Activated effector memory CD4-positive, alpha-beta T cell treated with anti-CD3 and anti-CD28 coated beads, Interleukin-2, amount 50 U/mL, for 16 hours (primary cell): ENCODE results near the gene HOXC10.

Experiments
- DNase-seq: peaks from one replicate; pipeline ENCODE4 v3.0.0-alpha.2; 2020

HOXC10 gene

DNA sequence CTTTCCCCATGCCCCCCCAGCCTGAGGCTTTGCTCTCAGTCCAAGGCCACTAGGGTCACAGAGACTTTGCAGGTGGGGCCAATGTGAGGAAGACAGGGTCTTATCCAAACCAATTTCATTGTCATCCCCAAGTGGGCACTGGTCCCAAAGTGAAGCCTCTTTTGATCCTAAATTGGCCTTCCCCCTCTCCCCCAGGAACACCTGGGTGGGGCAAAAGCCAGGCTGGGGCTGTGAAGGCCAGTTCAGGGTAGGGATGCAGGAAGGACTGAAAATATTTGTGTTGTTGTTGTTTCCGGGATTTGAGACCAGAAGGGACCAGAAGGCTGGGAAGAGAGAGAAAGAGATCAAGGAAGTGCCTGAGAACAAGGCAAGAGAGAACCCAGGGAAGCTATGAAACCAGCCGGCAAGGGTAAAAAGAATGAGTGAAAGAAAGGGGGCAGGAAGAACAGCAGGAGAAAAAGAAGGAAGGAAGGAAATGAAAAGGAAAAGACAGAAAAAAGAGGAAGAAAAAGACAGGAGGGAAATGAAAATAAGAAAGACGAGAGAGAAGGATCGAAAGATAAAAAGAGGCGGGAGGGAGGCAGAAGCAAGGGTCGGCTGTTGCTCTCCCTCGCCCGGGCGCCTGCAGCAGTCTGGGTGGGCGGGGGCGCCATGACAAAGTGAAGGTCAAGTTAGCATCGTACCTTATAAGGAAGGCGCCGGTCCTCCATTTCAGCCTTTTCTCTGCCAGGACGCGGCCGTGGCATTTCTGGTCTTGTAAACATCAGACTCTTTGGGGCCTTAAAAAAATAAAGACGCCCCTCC is 19.5 kb upstream of the HOXC10 start:
- no peak for DNase-seq

DNA sequence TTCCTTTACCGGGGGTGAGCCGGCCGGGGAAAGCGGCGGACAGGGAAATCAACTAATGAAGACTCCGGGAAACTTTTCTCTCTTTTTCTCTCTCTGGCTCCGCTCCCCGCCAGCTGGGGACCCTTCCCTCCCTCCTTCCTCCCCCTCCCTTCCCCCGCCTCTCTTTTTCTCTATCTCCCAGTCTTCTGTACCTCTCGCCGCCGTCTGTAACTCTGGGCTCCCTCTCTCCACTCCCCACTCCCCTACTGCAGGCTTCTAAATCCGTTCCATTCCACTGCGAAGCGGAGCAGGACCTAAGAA is 18.9 kb upstream of the HOXC10 start:
- no peak for DNase-seq

DNA sequence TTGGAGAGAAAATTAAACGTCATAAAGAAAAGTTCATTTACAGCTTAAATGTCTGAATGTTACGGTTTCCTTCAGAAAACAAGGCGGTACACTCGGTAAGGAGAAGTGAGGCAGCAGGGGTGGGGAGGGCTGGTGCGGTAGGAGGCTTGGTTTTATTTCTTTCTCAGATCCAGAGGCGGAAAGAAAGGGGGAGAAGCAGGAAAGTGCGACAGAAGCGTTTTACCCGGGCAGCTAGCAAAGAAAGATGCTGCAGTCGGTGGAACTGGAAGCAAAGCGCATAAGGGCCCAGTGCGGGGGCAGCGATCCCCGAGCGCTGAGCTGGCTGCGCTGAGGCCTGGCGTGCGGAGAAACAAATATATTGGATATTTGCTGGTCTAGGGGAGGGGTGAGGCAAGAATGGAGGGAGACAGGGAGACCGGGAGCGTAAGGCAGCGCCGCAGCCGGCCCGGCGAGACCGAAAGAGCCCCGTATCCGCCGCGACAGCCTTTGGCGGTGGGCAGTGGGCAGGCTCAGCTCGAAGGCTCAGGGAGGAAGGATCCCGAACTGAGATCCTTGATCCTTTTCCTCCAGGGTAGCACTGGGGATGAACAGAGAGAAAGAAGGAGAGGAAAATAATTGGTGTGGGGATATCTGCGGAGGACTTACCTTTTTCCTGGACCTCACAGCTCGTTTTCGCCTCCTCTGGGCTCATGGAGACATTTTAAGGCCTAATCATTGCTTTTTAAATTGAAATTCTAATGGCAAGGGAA is 18.4 kb upstream of the HOXC10 start:
- DNase-seq: no peak

DNA sequence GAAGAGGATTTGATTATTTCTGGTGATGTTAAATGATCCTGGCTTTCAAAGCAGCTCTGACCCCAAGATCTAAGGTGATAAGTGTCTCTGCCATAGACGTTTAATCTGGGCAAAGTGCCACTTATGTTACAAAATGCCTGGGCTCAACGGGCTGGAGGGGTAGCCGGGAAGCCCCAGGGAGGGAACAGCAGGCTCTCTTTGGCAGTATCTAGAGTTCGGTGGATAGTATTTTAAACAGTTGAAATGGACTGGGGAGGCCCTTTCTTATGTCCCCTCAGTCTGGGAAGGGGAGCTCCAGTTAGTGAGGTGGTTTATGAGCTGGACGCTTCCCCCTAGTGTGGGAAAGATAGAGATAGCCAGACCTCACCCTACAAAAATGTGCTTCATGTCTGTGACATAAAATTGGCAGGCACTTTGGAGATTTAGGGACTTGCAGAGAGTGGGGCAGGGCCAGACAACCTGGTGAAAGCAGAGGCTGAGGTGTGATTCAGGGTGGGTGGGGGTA is 17.5 kb upstream of the HOXC10 start:
- DNase-seq: no peak

DNA sequence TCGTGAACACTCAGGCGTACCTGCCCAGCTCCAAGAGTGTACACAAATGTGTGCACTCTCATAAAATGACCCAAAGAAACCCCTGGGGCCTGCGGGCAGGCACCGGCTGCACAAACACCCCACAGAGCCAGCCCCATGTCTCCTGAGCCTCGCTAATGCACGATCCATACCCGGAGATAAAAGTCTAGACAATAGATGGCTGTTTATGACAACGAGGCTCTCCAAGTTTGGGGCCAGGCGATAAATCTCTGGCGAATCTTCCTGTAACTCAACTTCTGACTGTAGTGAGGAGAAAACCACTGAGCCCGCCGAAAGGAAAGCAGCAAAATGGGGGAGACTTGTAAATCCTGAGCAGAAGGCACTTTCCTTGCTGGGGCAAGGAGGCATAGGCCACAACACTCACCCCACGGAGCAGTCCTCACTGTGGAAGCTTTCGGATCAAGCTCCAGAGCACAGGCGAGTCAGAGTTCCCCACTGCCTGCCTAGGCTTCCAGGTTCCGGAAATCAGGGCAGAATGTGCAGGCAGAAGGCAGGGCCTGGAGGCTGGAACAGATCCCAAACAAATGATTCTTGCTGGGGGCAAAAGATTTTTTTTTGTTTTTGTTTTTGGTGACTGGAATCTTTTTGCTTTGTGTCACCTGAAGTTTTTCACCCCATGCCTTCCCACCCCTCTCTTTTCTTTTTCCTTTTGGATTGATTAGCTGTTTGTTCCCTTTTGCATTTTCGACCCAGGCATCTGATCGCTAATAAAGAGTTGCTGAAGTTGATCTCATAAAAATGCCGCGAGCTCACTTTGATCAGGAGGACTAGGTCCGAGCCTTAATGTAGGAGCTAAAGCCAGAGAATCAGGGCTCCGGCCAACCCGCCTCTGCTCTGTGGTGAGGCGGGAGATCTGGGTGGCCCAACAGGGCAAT is 16.5 kb upstream of the HOXC10 start:
- DNase-seq: no peak

DNA sequence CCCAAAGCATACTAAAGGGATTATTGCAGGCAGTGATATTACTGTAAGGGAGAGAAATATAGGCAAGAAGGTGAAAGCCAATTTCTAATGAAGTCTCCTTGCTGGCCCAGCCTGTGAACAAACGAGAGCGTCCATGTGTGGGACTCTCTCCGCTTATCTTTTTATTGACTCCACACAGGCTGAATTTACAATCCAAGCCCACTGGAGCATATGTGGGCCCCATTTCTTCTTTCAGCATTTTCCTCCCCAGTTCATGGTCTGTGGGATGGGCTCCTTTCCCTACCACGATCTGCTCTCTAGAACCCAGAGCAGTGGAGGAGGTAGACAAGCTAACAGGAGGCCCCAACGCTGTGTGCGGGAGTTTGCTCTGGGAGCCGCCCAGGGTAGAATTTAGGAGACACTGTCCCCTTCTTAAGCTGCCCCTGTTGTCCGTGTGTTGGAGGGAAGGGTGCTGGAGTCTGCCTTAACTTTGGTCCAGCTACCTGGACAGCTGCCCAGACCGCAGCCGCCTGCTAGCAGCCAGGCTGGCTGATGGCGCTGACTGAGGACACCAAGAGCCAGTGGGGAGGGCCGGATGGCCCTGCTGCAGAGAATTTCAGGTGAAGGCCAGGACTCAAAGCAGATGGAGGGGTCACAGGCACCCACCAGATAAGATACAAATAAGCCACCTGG is 15.2 kb upstream of the HOXC10 start:
- no peak for DNase-seq

DNA sequence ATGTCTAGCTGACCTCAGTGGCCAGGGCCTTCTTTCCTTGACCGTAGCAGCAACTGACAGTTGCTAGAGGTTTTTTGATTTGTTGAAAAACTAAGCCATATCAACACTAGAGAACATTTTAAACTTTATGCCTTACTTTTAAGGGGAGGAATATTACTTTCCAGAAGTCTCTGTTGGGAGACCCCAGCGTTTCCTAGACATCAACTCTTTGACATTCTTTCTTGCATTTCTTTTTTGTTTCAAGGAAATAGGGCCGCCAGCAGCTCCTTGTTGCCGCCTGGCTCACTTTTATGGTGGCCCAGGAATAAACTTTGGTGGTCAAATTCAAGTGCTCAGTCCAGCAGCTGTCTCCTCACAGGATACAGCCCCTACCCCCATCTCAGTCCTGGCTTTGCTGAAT is 14.5 kb upstream of the HOXC10 start:
- no peak for DNase-seq

DNA sequence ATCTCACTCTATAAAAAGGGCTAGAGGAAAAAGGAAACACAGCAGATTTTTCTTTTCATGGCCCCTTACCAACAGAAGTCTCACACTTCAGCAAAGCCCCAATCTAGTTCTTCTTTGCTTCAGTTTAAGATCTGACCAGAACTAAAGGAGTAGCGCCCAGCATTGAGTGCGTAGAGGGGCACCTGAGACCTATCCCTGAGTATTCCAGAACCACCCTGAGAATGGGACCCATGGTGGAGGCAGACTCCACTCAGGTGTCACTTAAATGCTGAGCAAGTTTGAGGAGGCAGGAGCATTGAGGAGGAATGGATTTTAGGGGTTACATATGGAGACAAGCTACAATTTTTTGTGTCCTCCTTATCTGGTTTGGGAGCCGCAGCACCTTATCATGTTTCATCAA is 13.8 kb upstream of the HOXC10 start:
- no peak for DNase-seq

DNA sequence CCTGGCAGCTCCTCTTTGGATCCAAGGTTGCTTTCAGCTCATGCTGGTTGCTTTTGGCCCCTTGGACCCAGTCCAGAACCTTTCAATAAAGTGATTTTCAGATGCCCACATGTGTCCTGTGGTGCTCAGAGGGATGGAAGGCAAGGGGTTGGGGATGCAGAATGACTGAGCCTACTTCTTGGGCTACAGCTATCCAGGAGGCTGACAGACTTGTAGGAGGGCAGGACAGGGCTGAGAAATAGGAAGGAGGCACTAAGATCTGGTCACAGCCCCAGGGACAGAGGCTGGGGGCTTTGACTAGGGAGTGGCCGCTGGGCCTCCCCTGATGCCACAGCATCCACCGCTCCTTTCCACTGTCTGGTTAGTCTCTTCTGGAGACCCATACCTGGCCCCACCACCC is 13.3 kb upstream of the HOXC10 start:
- no peak for DNase-seq

DNA sequence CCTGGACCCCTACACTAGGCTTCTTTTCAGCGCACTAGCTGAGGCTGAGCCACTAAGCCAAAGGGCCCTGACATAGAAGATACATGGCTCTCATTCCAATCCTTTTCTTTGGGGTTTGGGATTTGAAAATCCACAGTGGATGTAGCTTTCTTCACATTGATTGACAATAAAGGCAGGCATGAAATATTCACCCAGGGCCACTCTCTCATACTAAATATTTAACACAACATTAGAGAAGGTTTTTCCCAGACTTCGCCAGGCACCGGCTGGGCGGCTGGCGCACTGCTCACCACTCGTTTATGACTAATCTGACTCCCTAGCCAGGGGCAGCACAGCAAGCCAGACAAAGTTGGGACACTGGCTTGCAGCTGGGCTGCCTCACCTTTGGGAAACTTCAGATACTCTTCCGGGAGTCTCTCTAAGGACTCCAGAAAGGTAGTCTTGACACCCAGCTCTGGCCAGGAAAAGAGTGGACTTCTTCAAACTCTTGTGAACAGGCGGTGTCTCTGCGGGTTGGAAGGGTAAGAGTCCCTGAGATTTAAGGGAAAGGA is 12.7 kb upstream of the HOXC10 start:
- no peak for DNase-seq

DNA sequence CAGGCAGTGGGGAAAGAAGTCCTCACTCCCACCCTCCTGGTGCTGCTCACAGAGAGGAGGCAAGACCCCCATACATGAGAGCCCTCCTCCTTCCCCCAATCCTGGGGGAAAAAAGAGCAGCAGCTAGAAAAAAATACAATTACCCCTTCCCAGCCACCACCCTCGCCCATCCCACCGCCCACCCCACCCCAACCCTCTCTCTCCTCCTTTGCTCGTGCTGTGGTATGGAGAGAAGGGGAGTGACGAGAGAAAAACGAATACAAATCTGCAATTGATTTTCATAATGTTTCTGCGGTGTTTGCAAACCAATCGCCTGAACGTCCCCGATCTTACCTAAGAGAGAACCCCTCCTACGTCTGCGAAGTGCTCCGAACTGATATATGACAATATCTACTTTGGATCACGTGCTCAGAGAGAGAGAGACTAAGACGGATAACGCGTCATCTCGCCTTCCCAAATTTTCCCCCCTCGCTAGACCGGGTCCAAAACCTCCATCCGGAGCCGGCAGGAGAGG is 12.2 kb upstream of the HOXC10 start, which contains the start of gene HOXC11:
Gene HOXC11 (plus strand): TSS at position 405 of the 514 bp plus-strand sequence. CDS start 116 bp downstream, outside the sequence.
- no peak for DNase-seq

DNA sequence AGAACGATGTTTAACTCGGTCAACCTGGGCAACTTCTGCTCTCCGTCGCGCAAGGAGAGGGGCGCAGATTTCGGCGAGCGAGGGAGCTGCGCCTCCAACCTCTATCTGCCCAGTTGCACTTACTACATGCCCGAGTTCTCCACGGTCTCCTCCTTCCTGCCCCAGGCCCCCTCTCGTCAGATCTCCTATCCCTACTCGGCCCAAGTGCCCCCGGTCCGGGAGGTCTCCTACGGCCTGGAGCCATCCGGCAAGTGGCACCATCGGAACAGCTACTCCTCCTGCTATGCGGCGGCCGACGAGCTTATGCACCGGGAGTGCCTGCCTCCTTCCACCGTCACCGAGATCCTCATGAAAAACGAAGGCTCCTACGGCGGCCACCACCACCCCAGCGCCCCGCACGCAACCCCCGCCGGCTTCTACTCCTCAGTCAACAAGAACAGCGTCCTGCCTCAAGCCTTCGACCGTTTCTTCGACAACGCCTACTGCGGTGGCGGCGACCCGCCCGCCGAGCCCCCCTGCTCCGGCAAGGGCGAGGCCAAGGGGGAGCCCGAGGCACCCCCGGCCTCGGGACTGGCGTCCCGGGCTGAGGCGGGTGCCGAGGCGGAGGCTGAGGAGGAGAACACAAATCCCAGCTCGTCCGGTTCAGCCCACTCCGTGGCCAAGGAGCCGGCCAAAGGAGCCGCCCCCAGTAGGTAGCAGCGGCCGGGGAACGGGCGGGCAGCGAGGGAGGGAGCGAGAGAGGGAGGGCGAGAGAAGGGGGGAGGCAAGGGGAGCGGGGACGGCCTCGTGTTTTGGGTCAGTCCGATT is 11.5 kb upstream of the HOXC10 start:
- DNase-seq: no peak

DNA sequence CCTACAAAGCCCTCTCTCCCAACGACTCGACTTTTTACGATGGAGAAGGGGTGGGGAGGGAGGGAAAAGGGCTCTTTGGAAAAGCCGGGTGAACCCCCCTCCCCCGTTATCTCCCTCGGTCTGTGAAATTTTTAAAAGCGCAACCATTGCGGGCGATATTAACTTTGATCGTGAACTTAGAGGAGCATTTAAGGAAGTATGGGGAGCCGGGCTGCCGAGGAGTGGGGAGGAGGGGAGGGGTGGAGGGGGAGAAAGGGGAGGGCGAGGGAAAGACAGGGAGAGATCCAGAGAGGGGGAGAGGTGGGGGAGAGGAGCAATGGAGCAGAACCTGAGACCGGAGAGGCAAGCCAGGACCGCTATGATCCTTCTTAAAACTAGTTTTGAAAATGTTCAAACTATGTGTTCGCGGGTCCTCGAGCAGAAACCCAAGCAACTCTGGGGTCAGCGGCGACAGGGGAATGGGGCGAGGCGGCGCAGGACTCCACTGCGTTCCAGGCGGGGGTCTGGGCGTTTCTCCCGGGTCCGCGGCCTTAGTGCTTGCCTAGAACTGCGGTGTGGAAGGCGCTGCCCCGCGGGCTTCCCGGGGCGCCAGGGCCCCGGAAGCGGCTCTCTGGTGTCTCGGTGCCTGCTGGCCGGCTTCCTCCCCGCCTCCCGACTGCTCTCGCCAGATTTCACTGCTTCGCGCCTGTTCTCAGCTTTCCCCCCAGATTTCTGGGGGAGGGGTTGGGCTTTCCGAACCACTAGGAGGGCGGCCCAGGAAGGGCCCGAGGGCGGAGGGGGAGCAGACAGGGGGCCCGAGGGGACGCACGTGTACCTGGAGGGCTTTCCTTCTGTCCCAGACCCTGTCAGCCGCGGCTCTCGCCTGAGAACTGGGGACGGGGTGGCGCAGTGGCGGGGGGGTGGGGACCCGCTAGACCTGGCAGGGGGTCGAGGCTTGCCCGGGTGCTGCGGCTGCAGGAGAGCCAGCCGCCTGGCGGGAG is 10.6 kb upstream of the HOXC10 start, which contains the start of gene HOTAIR:
Gene HOTAIR (minus strand): TSS at position 871 of the 980 bp plus-strand sequence.
- peak; percentile 73 for DNase-seq

DNA sequence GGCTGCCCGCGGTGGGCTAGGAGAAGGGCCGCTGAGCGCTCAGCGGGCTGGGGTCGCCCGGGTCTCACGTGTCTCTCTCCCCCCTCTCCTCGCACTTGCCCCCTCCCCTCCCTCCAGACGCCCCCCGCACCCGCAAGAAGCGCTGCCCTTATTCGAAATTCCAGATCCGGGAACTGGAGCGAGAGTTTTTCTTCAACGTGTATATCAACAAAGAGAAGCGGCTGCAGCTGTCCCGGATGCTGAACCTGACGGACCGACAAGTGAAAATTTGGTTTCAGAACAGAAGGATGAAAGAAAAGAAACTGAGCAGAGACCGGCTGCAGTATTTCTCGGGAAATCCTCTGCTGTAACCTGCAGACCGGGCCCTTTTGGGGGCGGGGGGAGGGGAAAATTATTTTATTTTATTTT is 9.9 kb upstream of the HOXC10 start:
- DNase-seq: no peak

DNA sequence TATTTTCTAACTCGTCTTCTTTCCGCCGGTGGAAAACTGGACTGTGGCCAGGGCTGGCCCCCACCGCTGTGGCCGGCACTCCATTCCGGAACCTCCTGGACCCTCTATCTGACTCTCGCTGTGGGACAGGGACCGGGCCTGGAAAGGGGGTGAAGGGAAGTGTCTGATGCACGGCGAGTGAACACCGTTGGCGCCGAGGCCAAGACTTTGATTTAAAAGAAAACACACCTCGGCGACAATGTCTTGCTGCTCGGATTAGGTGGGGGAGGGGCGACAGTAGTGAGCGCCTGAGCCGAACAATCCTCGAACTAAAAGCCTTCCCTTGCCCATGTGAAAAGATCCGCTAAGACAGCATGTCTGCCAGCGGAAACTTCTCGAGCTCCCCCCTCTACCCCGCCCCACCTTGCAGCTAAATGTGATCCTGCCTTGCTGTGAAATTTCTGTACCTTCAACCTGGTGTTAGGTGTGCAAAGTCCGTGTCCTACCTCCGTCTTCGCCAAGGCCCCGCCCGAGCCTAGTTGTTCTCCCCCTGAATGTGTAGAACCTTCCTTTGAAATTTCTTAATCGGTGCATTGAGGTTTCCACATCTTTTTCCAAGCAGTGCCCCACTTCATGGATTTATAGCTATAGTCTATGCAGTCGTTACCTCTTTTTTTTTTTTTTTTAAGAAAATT is 9.3 kb upstream of the HOXC10 start:
- no peak for DNase-seq

DNA sequence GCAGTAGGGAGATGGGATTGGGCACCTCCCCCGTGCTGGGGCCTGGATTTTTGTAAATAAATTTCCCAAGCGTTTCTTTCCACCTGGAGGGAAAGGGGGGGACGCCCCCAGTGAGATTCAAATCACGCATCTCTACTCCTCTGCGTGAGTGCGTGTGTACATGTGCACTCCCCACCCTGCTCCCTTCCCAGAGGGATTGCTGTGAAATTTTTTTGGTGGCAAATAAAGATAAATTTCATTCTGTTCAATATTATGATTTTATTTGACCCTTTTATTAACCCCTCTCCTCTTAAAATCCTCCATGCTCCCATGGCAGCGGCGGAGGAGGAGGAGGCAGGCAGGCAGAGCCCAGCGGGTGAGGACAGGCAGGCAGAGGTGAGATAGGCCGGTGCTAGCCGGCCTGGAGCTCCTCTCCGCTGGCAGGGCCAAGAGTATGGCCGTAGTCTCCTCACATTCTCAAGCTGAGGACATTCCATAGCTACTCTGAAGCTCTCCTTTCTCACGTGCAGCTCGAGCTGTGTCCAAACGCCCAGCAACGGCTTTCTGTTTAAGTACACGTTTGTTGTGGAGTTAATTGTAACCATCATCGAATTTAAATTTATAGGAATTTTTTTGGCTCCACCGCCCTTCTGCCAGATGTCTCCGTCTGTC is 8.6 kb upstream of the HOXC10 start:
- no peak for DNase-seq

DNA sequence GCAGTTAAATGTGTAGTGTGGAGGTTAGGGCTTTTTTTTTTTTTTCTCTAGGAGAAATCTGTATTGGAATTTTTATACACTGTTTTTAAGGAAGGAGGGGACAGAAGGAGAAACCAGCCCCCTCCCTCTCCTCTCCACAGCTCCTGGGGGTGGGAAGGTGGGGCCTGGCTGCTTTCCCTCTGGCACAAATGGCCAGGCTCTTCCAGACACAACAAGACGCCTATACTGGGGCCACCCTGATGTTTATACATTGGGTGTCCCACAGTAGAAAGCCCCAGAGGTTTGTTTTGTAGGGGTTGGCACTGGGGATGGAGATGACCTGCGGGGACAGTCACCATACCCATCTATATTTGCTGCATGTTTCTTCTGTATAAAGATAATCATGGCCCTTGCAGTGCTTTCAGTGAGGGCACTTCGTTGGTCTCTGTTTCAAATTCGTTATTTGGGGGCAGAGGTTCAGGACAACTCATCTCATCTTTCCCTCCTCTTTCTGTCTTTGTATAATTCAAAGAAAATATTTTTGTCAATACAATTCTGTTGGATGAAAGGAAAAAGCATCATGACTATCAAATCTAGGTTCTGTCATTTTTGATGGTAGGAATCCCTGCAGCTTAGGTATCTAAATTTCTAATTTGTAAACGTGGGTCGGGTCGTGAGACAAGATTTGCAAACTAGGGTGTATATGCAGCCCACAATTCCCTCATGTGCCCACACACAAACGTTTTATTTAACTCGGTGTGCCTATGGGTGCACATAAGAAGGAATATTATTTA is 7.9 kb upstream of the HOXC10 start:
- no peak for DNase-seq
